Stimulated activated CD4-positive, alpha-beta T cell treated with anti-CD3 and anti-CD28 coated beads, Interleukin-4, amount 100 ng/mL, for 24 hours (primary cell): ENCODE data around the gene CDC40.

Source experiments
- DNase-seq: peaks from one replicate; pipeline ENCODE4 v3.0.0-alpha.2; 2020

The CDC40 gene

DNA sequence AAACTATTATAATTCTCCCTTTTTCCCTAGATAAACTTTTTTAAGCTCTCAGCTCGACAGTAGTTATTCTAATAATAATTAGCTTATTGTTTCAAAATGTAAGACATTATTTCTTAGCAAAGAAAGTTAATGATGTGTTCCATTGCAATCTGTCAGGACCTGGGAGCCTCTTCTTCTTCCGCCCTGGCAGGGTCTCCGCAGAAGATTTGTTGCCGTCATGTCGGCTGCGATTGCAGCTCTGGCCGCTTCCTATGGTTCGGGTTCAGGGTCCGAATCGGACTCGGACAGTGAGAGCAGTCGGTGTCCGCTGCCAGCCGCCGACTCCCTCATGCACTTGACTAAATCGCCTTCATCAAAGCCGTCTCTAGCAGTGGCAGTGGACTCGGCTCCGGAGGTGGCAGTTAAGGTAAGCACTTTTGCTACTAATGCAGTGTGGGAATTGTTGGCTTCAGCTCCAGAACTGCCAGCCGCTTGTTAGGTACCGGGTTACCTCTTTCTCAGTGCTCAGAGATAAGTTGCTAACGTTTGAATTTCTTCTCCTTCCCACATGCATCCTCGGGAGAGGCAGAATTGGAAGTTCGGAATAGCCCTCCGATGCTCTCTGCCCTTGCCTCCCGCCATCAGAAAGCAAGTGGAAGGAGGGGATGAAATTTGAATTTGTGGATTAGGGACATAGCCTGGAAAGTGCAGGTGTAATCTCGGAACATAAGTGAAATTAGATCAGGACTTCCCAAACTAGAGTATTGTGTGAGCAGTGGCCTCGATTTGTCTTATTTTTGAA, at the start of gene CDC40:
Gene CDC40, plus strand, starts transcription at position 200 of the 781 bp plus-strand sequence. Its CDS starts 18 bp downstream, at position 218.
- DNase-seq = peak; percentile 62

GRCh38 chr6:110137924-110138887, 42.0 kb upstream of the CDC40 start:
- no peak for DNase-seq

DNA sequence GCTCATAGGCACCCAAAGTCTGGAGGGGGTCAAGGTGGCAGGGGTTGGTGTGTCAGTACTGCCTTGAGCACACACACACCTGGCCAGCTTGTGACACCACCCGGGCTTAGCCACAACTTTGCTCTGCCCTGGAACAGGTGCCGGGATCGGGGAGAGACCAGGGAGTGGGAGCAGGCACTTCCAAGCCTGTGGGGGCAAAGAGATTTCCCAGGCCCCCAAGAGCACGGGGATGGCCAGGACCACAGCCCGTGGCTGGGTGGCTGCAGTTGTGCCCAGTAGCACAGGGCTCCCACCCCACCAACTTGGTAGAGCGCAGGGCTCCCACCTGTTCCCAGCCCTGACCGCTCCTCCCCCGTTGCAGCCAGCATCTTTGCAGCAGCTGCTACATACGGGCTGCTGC, 41.2 kb upstream of the CDC40 start:
- DNase-seq = no peak

DNA sequence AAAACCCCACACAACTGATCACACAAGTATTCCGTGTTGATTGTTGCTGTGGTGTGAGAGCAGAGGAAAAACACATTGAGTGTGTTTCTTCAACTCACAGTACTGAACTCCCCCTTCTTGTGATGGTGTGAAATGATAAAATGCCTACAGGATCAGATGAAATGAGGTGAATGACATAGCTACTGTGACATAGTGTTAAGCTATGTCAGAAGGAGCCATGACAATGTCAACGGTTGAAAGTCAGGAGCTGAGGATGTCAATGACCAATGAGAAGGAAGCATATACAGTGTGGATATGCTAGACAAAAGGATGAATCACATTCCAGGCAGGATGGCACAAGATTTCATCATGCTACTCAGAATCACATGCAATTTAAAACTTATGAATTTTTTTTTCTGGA, 39.6 kb upstream of the CDC40 start:
- no peak for DNase-seq

DNA sequence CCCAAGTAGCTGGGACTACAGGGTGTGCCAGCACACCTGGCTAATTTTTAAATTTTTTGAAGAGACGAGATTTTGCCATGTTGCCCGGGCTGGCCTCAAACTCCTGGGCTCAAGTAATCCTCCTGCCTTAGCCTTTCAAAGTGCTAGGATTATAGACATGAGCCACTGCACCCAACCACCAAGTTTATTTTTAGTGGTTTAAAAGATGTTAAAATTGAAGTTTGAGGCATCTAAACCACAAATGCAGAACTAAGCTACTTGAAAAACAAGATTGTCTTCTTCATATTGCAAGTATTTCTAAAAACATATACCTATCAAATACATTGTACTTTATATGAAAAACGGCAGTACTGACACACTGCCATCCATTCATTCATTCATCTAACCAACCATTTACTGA, 32.4 kb upstream of the CDC40 start:
- no peak for DNase-seq

- DNase-seq = no peak
Measured at GRCh38 chr6:110158479-110158878, 21.7 kb upstream of the CDC40 start.

DNA sequence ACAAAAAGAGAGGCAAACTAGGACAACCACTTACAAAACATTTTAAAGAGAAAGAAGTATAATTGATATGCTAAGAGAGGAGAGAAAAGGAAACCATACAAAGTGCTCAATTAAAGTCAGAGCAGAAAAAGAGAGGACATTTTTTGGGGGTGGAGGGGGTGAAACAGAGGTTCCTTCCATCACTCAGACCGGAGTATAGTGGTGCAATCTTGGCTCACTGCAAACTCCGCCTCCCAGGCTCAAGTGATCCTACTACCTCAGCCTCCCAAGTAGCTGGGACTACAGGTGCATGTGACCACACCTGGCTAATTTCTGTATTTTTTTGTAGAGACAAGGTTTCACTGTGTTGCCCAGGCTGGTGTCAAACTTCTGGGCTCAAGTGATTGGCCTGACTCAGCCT, 10.1 kb upstream of the CDC40 start:
- no peak for DNase-seq

DNA sequence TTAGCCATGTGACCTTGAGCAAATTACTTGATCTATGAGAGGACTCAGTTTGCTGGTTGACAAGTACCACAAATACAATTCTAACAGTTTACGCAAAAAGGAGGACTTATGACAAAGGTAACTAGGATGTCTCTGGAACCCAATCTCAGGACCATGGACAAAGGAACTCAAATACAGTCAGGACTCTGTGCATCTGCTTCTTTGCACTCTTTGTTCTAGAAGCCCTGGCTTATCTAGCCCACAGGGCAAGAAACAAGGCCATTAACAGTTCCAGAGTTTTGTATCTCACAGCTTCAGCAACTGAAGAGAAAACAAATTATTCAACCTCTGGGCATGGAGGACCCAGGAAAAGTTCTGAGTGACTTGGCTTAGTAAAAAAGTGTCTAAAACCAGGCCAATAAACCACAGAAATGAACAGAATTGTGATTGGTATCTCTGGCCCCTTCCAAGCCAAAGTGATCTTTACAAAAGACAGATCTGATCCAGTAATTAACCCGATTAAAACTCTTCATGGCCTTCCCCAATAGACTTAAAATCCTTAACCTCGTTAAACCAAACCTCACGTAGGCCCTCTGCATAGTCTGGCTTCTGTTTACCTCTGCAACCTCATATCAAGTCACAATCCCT, 6.6 kb upstream of the CDC40 start:
- no peak for DNase-seq

DNA sequence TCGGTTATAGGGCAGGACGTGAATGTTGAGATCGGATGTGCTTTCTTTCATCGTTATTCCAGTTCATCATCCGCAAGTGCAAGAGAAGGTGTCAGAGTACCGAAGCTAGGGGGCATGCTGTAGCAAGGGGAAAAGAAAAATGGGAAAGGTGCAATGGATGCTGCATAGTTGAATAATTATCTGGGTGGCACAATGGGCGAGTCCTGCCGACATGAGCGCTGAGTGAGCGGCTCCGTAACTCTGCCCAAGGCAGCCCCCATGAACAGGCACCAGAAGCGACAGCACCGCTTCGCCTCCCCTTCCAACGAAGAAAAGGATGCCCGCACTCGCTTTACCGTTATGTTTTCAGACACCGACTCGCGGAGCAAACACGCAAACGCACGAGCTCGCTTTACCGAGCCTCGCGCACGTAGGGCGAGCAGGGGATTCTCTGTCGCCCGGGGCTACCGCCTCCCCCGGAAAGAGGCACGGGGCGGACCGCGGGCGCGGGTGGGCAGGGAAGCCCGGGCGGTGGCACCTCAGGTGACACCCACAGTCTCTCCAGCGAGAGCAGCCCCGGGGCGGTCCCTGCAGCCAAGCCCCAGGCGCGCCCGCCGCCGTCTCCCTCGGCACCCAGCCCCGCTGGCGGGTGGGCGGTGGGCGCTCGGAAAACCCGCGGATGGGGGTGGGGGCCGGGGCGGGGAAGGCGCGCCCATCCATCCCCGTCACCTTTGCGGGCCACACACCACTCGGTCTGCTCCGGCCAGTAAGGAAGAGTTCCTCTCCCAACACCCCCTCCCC, 1.4 kb upstream of the CDC40 start:
- peak; percentile 61 for DNase-seq

- peak; percentile 91 for DNase-seq
Measured at GRCh38 chr6:110179406-110180227, 610 bp upstream of the CDC40 start, which contains the start of gene WASF1. Gene WASF1 (minus strand): TSS chr6:110179670. CDS start chr6:110127601, 52,069 bp downstream.

- peak; percentile 5 for DNase-seq
Measured at GRCh38 chr6:110181131-110182030, 1.2 kb downstream of the CDC40 start.

DNA sequence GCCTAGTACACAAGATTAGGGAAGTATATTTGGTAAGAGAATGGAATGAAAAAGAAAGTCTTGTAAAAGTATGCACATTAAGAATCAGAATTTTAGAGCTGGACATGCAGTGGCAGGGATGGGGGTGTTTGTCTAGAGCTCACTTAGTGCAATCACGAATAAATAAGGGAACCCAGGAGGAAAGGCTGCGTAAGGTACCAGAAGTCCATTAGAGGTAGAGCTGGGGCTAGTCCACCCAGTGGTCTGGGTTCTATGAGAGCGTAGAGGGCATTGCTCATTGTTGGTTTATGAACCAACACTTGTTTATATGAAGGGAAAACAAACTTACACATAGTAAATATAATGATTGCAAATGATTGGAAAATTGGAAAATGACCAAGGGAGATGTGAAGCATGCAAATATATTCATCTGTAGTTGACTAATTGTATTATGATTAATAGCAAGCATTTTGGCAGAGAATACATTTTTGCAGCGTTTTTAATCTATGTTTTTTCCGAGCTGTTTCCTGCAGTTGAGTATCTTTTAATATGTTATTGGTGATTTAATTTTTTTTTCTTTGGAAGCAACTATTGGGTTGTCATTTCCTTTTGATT, 3.2 kb downstream of the CDC40 start:
- no peak for DNase-seq

DNA sequence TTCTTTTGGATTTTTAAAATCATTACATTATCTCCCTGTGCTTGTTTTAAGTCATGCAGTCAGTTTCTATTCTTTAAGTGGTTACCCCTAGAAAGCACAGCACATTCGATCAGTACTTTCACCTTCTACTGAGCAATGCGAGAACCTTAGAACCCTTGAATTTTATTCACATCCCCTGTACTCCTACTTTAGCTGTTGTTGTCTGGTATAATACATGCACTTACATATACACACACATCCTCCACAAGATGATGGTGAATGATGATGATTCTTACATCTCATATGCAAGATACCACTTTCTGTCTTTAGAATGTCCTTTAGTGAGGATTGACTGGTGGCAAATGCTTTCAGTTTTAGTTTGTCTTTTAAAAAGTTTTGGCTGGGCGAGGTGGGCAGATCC, 5.7 kb downstream of the CDC40 start:
- DNase-seq = no peak

DNA sequence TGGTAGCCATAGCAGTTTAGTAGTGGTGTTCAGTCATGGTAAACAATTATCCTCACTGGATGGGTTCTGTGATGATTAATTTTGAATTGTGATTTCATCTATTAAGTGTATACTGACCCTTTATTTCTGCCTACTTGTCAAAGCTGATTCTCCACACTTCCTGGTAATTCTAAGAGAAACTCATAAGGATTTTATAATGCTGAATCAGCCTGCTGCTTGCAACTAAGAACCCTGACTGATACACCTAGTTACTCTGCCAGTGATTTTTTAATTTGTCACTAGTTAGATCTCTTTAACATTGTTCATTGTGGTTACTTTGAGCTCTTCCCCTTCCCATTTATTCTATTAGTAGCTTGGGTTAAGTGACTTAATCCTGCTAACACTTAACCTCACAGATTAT, 8.6 kb downstream of the CDC40 start:
- no peak for DNase-seq

GRCh38 chr6:110190726-110191125, 10.5 kb downstream of the CDC40 start:
- DNase-seq = no peak

DNA sequence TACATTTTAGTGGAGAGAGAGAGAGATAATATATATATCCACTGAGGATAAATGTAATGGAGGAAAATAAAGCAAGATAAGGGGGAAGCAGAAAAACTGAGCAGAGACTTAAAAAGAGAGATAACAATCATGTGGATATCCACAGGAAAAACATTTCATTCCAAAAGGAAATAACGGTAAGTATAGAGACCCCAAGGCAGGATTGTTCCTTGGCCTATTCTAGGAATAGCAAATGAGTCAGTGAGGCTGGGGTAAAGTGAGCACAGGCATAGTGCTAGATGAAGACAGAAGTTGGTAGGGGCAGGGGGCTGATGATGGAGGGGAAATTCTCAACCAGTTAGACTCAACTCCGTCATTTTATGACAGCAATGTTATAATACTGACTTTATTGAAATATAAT, 11.2 kb downstream of the CDC40 start:
- DNase-seq = no peak

GRCh38 chr6:110195639-110196038, 15.4 kb downstream of the CDC40 start:
- DNase-seq = no peak

DNA sequence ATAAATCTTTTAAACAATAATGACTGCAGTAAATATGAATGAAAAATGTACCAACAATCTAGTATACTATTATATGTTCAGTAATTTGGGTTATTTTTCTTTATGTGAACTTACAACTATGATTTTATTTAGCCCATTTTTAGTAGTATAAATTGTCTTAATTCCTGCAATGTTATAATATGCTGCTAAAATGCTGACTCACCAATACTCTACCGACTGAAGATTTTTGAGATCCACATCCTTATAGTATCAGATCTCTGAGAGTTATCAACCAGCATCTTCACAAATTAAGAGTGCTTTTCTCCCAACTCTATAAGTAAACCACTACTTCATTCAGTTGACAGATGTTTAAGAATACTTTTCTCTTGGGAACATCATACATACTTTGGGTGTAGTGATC, 16.6 kb downstream of the CDC40 start:
- DNase-seq = no peak

DNA sequence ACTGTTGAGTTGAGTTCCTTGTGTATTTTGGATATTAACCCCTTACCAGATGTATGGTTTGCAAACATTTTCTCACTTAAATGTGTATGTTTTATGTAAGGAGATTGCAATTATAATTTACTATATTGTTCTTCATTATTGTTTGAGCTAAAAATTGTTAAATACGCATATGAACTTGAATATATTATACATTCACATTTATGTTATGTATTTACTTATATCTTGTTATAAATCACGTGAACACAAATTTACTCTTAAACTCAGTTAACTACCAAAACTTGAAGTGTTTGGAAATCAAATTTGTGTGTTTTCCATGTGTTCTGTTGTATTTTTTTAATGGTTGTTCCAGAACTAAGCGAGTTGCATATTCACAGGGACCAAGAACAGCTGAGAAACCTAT, 18.3 kb downstream of the CDC40 start:
- no peak for DNase-seq
